ENCODE results near the gene MTOR. TPM values are rescaled to one million over a fixed set of nuclear protein-coding genes. Genes with fewer than 3 reads are reported as not detected.
A peak's percentile ranks its signal among the peaks of the same experiment; 100 is the strongest.

Gene MTOR
- total RNA-seq, 1 experiment from 2014 or later = 48.0 TPM

- DNase-seq = no peak
- peak overlapping the region; percentile 90 for H2AFZ ChIP-seq (ENCODE audit: low read length)
- BruUV-seq (replicated peaks) = TSS peak; percentile 98
- 0 out of 2 replicates have a peak, but pooled peaks cover 4% of the 10 kb centered on the region for H4K20me1 ChIP-seq (ENCODE audit: low read length)
- no peak for ATAC-seq
- no peaks in the 10 kb centered on the region for H3K27me3 ChIP-seq (ENCODE audit: low read length)
- ChIA-PET POLR2A (ENCODE audit: unreplicated experiment) (interaction anchor here (0.6 to 1.0 kb wide), 3 partner anchors 34 to 678 kb away, joined by 3 to 5 read pairs (median 3); no protein-coding TSS in a partner anchor), CTCF (interaction anchor here (1.0 kb wide), 1 partner anchor 57 kb away, joined by 3 read pairs; no protein-coding TSS in a partner anchor)
- H3F3A ChIP-seq (ENCODE audit: low read length, unreplicated experiment) = no peaks in the 10 kb centered on the region
- peaks cover 16% of the 10 kb centered on the region for H3K4me1 ChIP-seq (ENCODE audit: insufficient read depth, low read length)
- peak overlapping the region; percentile 44 for H3K27ac ChIP-seq (ENCODE audit: low read length)
- peaks cover 18% of the 10 kb centered on the region for H3K36me3 ChIP-seq (ENCODE audit: low read depth, low read length)
- H3K4me3 ChIP-seq (ENCODE audit: low read length) = peak overlapping the region; percentile 81
- H3K9me3 ChIP-seq (ENCODE audit: low read length) = no peaks in the 10 kb centered on the region
- TF ChIP-seq EZH2phosphoT487 (IDR thresholded peaks at IDR 0.05; ENCODE audit: borderline replicate concordance, low read length) (no peak), CTCF (conservative IDR thresholded peaks at IDR 0.05; ENCODE audit: low read depth, low read length) (no peak), EZH2 (IDR thresholded peaks at IDR 0.05; ENCODE audit: low read length, unreplicated experiment) (no peak)
- H3K79me2 ChIP-seq (ENCODE audit: low read length) = peaks cover 21% of the 10 kb centered on the region
- H3K4me2 ChIP-seq (ENCODE audit: low read length) = peak overlapping the region; percentile 91
- intact Hi-C loops (cut with micrococcal nuclease) = no loop called here
- H3K9me2 ChIP-seq (replicated peaks; ENCODE audit: low read length) = no peaks in the 10 kb centered on the region
- peak overlapping the region; percentile 98 for H3K9ac ChIP-seq (ENCODE audit: low read length)
These were observed 162.2 kb downstream of the MTOR start for GRCh38 chr1:11100149-11100493.

- H3K4me1 ChIP-seq (ENCODE audit: insufficient read depth, low read length) = peaks cover 16% of the 10 kb centered on the region
- no peaks in the 10 kb centered on the region for H3K9me2 ChIP-seq (replicated peaks; ENCODE audit: low read length)
- TF ChIP-seq EZH2 (IDR thresholded peaks at IDR 0.05; ENCODE audit: low read length, unreplicated experiment) (no peak), EZH2phosphoT487 (IDR thresholded peaks at IDR 0.05; ENCODE audit: borderline replicate concordance, low read length) (no peak), CTCF (conservative IDR thresholded peaks at IDR 0.05; ENCODE audit: low read depth, low read length) (no peak)
- peak; percentile 91 for DNase-seq
- BruUV-seq (replicated peaks) = no TSS peak
- POLR2A ChIA-PET (ENCODE audit: unreplicated experiment) = interaction anchor here (0.6 to 1.0 kb wide), 6 partner anchors 35 to 679 kb away, joined by 3 to 9 read pairs (median 3); partner anchors contain the start of gene MTOR
- no peaks in the 10 kb centered on the region for H3K27me3 ChIP-seq (ENCODE audit: low read length)
- H3K4me3 ChIP-seq (ENCODE audit: low read length) = peak within 1 kb of the TSS; percentile 81
- H3K79me2 ChIP-seq (ENCODE audit: low read length) = peaks cover 21% of the 10 kb centered on the region
- H3K36me3 ChIP-seq (ENCODE audit: low read depth, low read length) = peaks cover 18% of the 10 kb centered on the region
- intact Hi-C loops (cut with micrococcal nuclease) = loop anchor here (2.0 kb wide), 2 partner anchors 35 to 59 kb away; no protein-coding TSS in a partner anchor
- peak within 1 kb of the TSS; percentile 44 for H3K27ac ChIP-seq (ENCODE audit: low read length)
- peak within 1 kb of the TSS; percentile 90 for H2AFZ ChIP-seq (ENCODE audit: low read length)
- peak within 1 kb of the TSS; percentile 91 for H3K4me2 ChIP-seq (ENCODE audit: low read length)
- no peaks in the 10 kb centered on the region for H3F3A ChIP-seq (ENCODE audit: low read length, unreplicated experiment)
- peak; percentile 93 for ATAC-seq
- no peaks in the 10 kb centered on the region for H3K9me3 ChIP-seq (ENCODE audit: low read length)
- H4K20me1 ChIP-seq (ENCODE audit: low read length) = 0 out of 2 replicates have a peak, but pooled peaks cover 4% of the 10 kb centered on the region
- H3K9ac ChIP-seq (ENCODE audit: low read length) = peak within 1 kb of the TSS; percentile 98
- CTCF ChIA-PET = interaction anchor here (0.6 to 1.0 kb wide), 2 partner anchors 57 to 551 kb away, joined by 3 to 4 read pairs; no protein-coding TSS in a partner anchor
These were observed 162.8 kb downstream of the MTOR start, which contains the start of gene EXOSC10 for GRCh38 chr1:11099310-11100148. Gene EXOSC10, minus strand, starts transcription at chr1:11099869. Its CDS starts 38 bp downstream, at chr1:11099831.
